ENCODE results near the gene C12orf43.

Gene C12orf43

DNA sequence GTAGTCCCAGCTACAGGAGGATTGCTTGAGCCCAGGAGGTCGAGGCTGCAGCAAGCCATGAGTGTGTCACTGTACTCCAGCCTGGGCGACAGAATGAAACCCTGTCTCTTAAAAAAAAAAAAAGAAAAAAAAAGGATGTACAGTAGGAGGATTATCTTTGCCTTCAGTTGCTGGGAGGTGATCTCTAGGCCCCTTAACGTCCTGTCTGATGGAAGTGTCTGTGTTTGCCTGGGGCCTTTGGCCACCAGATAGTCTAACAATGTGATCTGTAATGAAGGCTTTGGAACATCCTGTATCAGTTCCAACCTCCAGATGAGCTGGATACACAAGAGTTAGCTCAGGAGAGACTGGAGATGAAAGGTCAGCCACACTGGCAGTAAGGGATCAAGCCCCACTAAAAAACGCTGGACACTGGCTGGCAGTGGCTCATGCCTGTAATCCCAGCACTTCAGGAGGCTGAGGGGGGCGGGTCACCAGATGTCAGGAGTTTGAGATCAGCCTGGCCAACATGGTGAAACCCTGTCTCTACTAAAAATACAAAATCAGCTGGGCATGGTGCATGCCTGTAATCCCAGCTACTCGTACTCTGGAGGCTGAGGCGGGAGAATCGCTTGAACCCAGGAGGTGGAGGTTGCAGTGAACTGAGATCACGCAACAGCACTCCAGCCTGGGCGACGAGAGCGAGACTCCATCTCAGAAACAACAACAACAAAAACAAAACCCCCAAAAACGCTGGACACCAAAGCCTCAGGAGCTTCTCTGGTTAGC, 57.0 kb downstream of the C12orf43 start:
- DNase-seq (ENCODE audit: extremely low spot score): no peak
- TF ChIP-seq TARDBP (IDR thresholded peaks at IDR 0.05): no peak
- no peak for TF ChIP-seq ELF4 (IDR thresholded peaks at IDR 0.05)
- no peak for TF ChIP-seq CTBP1 (IDR thresholded peaks at IDR 0.05; ENCODE audit: borderline replicate concordance)
- no peak for TF ChIP-seq L3MBTL2 (conservative IDR thresholded peaks at IDR 0.05)
- ChIA-PET POLR2A (no interaction called here), CTCF (interaction anchor here (0.6 kb wide), 1 partner anchor 68 kb away, joined by 3 read pairs; no protein-coding TSS in a partner anchor)

DNA sequence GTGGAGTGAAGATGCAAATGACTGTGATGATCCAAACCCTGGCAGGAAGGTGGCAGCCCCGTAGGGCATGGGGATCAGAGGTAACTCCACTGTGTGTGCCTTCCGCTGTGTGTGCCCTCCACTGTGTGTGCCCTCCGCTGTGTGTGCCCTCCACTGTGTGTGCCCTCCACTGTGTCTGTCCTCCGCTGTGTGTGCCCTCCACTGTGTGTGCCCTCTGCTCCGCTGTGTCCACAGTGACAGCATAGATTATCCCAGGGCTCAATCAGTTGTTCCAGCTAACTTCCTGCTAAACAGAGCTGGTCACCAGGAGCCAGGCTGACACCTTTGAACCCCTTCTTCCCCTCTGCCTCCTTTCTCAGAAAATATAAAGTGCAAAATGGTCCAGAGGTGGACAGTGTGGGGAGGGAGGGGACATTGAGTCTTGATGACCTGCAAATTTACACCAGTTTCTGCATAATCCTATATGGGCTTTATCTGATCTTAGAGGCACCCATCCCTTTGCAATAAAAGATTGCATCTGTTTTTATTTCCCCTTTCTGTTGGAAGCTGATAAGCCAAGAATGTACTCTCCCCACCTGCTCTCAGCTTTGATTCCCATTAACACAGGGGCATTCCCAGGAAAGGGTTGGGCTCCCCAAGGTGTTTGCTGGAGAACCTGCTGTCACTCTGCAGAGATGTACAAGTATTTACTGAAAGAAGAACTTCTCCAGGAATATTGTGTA, 59.5 kb downstream of the C12orf43 start:
- POLR2A ChIA-PET: no interaction called here
- DNase-seq (ENCODE audit: extremely low spot score): no peak
- CTCF ChIA-PET: no interaction called here
- TF ChIP-seq FOXA1 (IDR thresholded peaks at IDR 0.05) (no peak), FOXM1 (IDR thresholded peaks at IDR 0.05; ENCODE audit: borderline replicate concordance) (no peak), L3MBTL2 (conservative IDR thresholded peaks at IDR 0.05) (no peak), CTBP1 (IDR thresholded peaks at IDR 0.05; ENCODE audit: borderline replicate concordance) (no peak), NFRKB (IDR thresholded peaks at IDR 0.05) (no peak), SUZ12 (IDR thresholded peaks at IDR 0.05) (no peak), ELF4 (IDR thresholded peaks at IDR 0.05) (no peak), FOXK2 (IDR thresholded peaks at IDR 0.05) (no peak), SP1 (IDR thresholded peaks at IDR 0.05) (no peak), ZNF384 (IDR thresholded peaks at IDR 0.05) (no peak), BHLHE40 (IDR thresholded peaks at IDR 0.05; ENCODE audit: borderline replicate concordance) (no peak), ARNT (IDR thresholded peaks at IDR 0.05) (no peak), LEF1 (IDR thresholded peaks at IDR 0.05; ENCODE audit: borderline replicate concordance) (no peak), TARDBP (IDR thresholded peaks at IDR 0.05) (no peak), HDGF (IDR thresholded peaks at IDR 0.05; ENCODE audit: borderline replicate concordance) (no peak)
- TF ChIP-seq, protein P1, sequence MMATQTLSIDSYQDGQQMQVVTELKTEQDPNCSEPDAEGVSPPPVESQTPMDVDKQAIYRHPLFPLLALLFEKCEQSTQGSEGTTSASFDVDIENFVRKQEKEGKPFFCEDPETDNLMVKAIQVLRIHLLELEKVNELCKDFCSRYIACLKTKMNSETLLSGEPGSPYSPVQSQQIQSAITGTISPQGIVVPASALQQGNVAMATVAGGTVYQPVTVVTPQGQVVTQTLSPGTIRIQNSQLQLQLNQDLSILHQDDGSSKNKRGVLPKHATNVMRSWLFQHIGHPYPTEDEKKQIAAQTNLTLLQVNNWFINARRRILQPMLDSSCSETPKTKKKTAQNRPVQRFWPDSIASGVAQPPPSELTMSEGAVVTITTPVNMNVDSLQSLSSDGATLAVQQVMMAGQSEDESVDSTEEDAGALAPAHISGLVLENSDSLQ (IDR thresholded peaks at IDR 0.05): no peak

DNA sequence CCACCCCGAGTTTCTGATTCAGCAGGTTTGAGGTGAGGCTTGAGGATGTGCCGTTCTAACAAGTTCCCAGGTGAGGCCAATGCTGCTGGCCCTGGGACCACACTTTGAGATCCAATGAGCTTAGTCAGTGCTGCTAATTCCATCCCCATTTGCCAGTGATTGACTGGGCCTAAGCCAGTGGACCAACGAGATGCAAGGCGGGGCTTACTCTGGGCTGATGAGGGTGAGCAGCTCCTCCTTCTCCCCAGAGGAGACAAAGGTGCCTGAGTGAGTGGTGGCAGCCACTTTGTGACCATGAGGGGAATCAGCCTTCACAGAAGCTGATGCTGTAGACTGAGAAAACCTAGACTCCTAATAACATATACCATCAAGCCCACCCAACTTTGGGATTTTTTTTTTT, 61.1 kb downstream of the C12orf43 start:
- no peak for DNase-seq (ENCODE audit: extremely low spot score)
- ChIA-PET POLR2A (no interaction called here), CTCF (interaction anchor here (1.0 kb wide), 1 partner anchor 63 kb away, joined by 3 read pairs; no protein-coding TSS in a partner anchor)
- TF ChIP-seq ARNT (IDR thresholded peaks at IDR 0.05): no peak
- TF ChIP-seq L3MBTL2 (conservative IDR thresholded peaks at IDR 0.05): no peak
- no peak for TF ChIP-seq ELF4 (IDR thresholded peaks at IDR 0.05)
- TF ChIP-seq SP1 (IDR thresholded peaks at IDR 0.05): no peak
- TF ChIP-seq, protein P1 (IDR thresholded peaks at IDR 0.05): peak; percentile 24; the same call in 1 of the 2 replicates

DNA sequence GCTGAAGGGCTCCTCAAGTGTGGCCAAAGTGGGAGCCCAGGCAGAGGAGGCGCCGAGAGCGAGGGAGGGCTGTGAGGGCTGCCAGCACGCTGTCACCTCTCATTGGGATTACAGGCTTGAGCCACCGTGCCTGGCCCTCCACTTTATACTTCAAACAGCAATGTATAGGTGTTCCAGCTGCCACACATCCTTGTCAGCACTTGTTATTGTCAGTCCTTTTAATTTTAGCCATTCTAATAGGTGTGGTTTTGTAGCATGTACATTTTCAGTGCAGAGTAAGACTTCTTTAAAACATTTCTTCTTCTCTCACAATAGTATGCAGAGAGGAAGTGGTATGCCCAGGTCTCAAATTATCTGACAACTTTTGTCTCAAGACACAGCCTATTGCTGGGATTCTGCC, 65.5 kb downstream of the C12orf43 start:
- no peak for DNase-seq (ENCODE audit: extremely low spot score)
- CTCF ChIA-PET: interaction anchor here (0.7 kb wide), 1 partner anchor 21 kb away, joined by 3 read pairs; no protein-coding TSS in a partner anchor
- POLR2A ChIA-PET: no interaction called here
- TF ChIP-seq SP1 (IDR thresholded peaks at IDR 0.05): no peak
- no peak for TF ChIP-seq L3MBTL2 (conservative IDR thresholded peaks at IDR 0.05)
- TF ChIP-seq ELF4 (IDR thresholded peaks at IDR 0.05): no peak
- TF ChIP-seq SUZ12 (IDR thresholded peaks at IDR 0.05): no peak
- TF ChIP-seq, protein P1 (IDR thresholded peaks at IDR 0.05): no peak
- TF ChIP-seq FOXK2 (IDR thresholded peaks at IDR 0.05): no peak
- no peak for TF ChIP-seq BHLHE40 (IDR thresholded peaks at IDR 0.05; ENCODE audit: borderline replicate concordance)
- TF ChIP-seq NFRKB (IDR thresholded peaks at IDR 0.05): no peak
- no peak for TF ChIP-seq CTBP1 (IDR thresholded peaks at IDR 0.05; ENCODE audit: borderline replicate concordance)
- TF ChIP-seq FOXA1 (IDR thresholded peaks at IDR 0.05): no peak
- no peak for TF ChIP-seq ZNF384 (IDR thresholded peaks at IDR 0.05)
- no peak for TF ChIP-seq FOXM1 (IDR thresholded peaks at IDR 0.05; ENCODE audit: borderline replicate concordance)
- TF ChIP-seq TARDBP (IDR thresholded peaks at IDR 0.05): no peak
- TF ChIP-seq ARNT (IDR thresholded peaks at IDR 0.05): no peak
- TF ChIP-seq LEF1 (IDR thresholded peaks at IDR 0.05; ENCODE audit: borderline replicate concordance): no peak
- no peak for TF ChIP-seq HDGF (IDR thresholded peaks at IDR 0.05; ENCODE audit: borderline replicate concordance)

Data from HEK293T (cell line).